ENCODE data around the gene SOS2. TPM values are rescaled to one million over a fixed set of nuclear protein-coding genes. Genes with fewer than 3 reads are reported as not detected.

The SOS2 gene
- polyA plus RNA-seq, 3 donors = 9.3 to 24.3 (median 12.0) TPM

- Histone ChIP-seq H4K20me1 (ENCODE audit: insufficient read depth, low read length) (no peaks in the 10 kb centered on the region), H3K4me2 (replicated peaks; ENCODE audit: extremely low read depth, low read length, poor library complexity, severe bottlenecking) (peak overlapping the region; percentile 68), H3K27me3 (ENCODE audit: control insufficient read depth in 2 of 2, insufficient read depth in 2 of 2, low read length in 2 of 2) (no peaks in the 10 kb centered on the region), H3K36me3 (replicated peaks in 1 of 2; ENCODE audit: control insufficient read depth in 1 of 2, insufficient read depth in 2 of 2, low read length in 2 of 2) (no peaks in the 10 kb centered on the region), H3K4me3 (replicated peaks in 1 of 3; ENCODE audit: low read depth in 2 of 3, low read length in 3 of 3) (peak overlapping the region in 2 of 3 experiments; percentile 16 to 62), H3K79me2 (ENCODE audit: insufficient read depth, low read length) (no peaks in the 10 kb centered on the region), H3K4me1 (ENCODE audit: control insufficient read depth in 1 of 2, insufficient read depth in 2 of 2, low read length in 2 of 2) (peaks cover 14 to 19% of the 10 kb centered on the region in 2 donors), H2AFZ (ENCODE audit: insufficient read depth, low read depth, low read length, poor library complexity, severe bottlenecking) (peak overlapping the region; percentile 85), H3K9ac (ENCODE audit: insufficient read depth, low read length, poor library complexity, severe bottlenecking) (no peak overlapping the region), H3K9me3 (replicated peaks in 1 of 2; ENCODE audit: control insufficient read depth in 1 of 2, insufficient read depth in 1 of 2, low read length in 2 of 2) (peaks cover 6% of the 10 kb centered on the region in 2 donors), H3K27ac (ENCODE audit: low read depth in 1 of 2, low read length in 2 of 2) (peak overlapping the region; percentile 54 to 67)
- no peak for TF ChIP-seq CTCF (IDR thresholded peaks at IDR 0.05)
- H3K36me3 Mint-ChIP-seq = peaks cover 0 to 4% of the 10 kb centered on the region in 2 donors
- peaks cover 0 to 2% (median 1%) of the 10 kb centered on the region in 3 donors for H3K27me3 Mint-ChIP-seq (ENCODE audit: low read depth in 3 of 3)
- DNase-seq = peak; percentile 7 to 40 (median 12)
- H3K4me3 Mint-ChIP-seq = peak overlapping the region; percentile 60 to 83
- 0% methylated on average over 1 of the region's 3 CpGs for WGBS (ENCODE audit: insufficient coverage)
- H3K4me1 Mint-ChIP-seq = peaks cover 16% of the 10 kb centered on the region
- peaks cover 0 to 9% (median 6%) of the 10 kb centered on the region in 7 donors for H3K9me3 Mint-ChIP-seq
- intact Hi-C loops (cut with micrococcal nuclease) = loop anchor here in 1 of 2 donors (10.0 kb wide), 2 partner anchors 77 to 297 kb away; partner anchors contain the start of genes DMAC2L, L2HGDH and MAP4K5
- H3K27ac Mint-ChIP-seq = peak overlapping the region; percentile 53 to 89 (median 86)
Measured at GRCh38 chr14:50237427-50237826, 6.0 kb upstream of the SOS2 start.

- Histone ChIP-seq H4K20me1 (ENCODE audit: insufficient read depth, low read length) (peaks cover 16% of the 10 kb centered on the region), H3K4me2 (replicated peaks; ENCODE audit: extremely low read depth, low read length, poor library complexity, severe bottlenecking) (no peak overlapping the region), H3K27ac (ENCODE audit: low read depth in 1 of 2, low read length in 2 of 2) (no peak overlapping the region), H3K27me3 (ENCODE audit: control insufficient read depth in 2 of 2, insufficient read depth in 2 of 2, low read length in 2 of 2) (no peaks in the 10 kb centered on the region), H2AFZ (ENCODE audit: insufficient read depth, low read depth, low read length, poor library complexity, severe bottlenecking) (no peak overlapping the region), H3K4me1 (ENCODE audit: control insufficient read depth in 1 of 2, insufficient read depth in 2 of 2, low read length in 2 of 2) (peaks cover 28 to 39% of the 10 kb centered on the region in 2 donors), H3K79me2 (ENCODE audit: insufficient read depth, low read length) (peaks cover 22% of the 10 kb centered on the region), H3K4me3 (replicated peaks in 1 of 3; ENCODE audit: low read depth in 2 of 3, low read length in 3 of 3) (no peak overlapping the region), H3K9me3 (replicated peaks in 1 of 2; ENCODE audit: control insufficient read depth in 1 of 2, insufficient read depth in 1 of 2, low read length in 2 of 2) (peaks cover 6% of the 10 kb centered on the region in 2 donors), H3K9ac (ENCODE audit: insufficient read depth, low read length, poor library complexity, severe bottlenecking) (no peak overlapping the region), H3K36me3 (replicated peaks in 1 of 2; ENCODE audit: control insufficient read depth in 1 of 2, insufficient read depth in 2 of 2, low read length in 2 of 2) (no peaks in the 10 kb centered on the region)
- H3K4me1 Mint-ChIP-seq = peaks cover 33% of the 10 kb centered on the region
- no peak for TF ChIP-seq CTCF (IDR thresholded peaks at IDR 0.05)
- no peak overlapping the region for H3K27ac Mint-ChIP-seq
- WGBS (ENCODE audit: insufficient coverage) = no CpG with 5 or more reads among the region's 4 CpGs
- H3K27me3 Mint-ChIP-seq (ENCODE audit: low read depth in 3 of 3) = peaks cover 0 to 2% (median 0%) of the 10 kb centered on the region in 3 donors
- no peak overlapping the region for H3K4me3 Mint-ChIP-seq
- peaks cover 0 to 9% (median 6%) of the 10 kb centered on the region in 7 donors for H3K9me3 Mint-ChIP-seq
- DNase-seq = no peak
- H3K36me3 Mint-ChIP-seq = peaks cover 0 to 3% of the 10 kb centered on the region in 2 donors
- intact Hi-C loops (cut with micrococcal nuclease) = loop anchor here in 1 of 2 donors (10.0 kb wide), 2 partner anchors 81 to 301 kb away; partner anchors contain the start of genes DMAC2L, L2HGDH and MAP4K5
Measured at GRCh38 chr14:50233951-50234250, 2.5 kb upstream of the SOS2 start.

All from CD14-positive monocyte (primary cell).